Measurements from ENCODE around the gene NACA2.

DNA sequence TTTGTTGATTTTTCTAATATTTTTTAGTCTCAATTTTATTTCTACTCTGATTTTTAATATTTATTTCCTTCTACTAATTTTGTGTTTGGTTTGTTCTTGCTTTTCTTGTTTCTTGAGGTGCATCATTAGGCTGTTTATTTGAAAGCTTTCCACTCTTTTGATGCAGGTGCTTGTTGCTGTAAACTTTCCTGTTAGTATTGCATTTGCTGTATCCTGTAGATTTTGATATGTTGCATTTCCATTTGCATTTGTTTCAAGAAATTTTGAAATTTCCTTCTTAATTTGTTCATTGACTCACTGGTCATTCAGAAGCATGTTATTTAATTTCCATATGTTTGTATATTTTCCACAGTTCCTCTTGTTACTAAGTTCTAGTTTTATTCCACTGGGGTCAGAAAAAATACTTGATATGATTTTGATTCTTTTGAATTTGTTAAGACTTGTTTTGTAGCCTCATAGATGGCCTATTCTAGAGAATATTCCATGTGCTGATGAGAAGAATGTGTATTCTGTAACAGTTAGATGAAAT lies 43.1 kb upstream of the NACA2 start:
- no peak for TF ChIP-seq POLR2A (IDR thresholded peaks at IDR 0.05)
- TF ChIP-seq, protein P1, sequence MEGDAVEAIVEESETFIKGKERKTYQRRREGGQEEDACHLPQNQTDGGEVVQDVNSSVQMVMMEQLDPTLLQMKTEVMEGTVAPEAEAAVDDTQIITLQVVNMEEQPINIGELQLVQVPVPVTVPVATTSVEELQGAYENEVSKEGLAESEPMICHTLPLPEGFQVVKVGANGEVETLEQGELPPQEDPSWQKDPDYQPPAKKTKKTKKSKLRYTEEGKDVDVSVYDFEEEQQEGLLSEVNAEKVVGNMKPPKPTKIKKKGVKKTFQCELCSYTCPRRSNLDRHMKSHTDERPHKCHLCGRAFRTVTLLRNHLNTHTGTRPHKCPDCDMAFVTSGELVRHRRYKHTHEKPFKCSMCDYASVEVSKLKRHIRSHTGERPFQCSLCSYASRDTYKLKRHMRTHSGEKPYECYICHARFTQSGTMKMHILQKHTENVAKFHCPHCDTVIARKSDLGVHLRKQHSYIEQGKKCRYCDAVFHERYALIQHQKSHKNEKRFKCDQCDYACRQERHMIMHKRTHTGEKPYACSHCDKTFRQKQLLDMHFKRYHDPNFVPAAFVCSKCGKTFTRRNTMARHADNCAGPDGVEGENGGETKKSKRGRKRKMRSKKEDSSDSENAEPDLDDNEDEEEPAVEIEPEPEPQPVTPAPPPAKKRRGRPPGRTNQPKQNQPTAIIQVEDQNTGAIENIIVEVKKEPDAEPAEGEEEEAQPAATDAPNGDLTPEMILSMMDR (IDR thresholded peaks at IDR 0.05) = no peak
